GM21526 (cell line): ENCODE results near the gene AOPEP.
"Not testable (repeated sequence)": the region's sequence is repeated elsewhere in the genome, so short reads cannot be mapped to it uniquely, and the experiment has no call there.

ENCODE experiments used
- ATAC-seq: cut with Tn5 transposase; IDR thresholded peaks from one replicate; pipeline ENCODE4 v1.9.1; 2021; ENCODE audit warnings: moderate library complexity; ENCODE audit not compliant: unreplicated experiment, low FRiP score

The AOPEP gene

DNA sequence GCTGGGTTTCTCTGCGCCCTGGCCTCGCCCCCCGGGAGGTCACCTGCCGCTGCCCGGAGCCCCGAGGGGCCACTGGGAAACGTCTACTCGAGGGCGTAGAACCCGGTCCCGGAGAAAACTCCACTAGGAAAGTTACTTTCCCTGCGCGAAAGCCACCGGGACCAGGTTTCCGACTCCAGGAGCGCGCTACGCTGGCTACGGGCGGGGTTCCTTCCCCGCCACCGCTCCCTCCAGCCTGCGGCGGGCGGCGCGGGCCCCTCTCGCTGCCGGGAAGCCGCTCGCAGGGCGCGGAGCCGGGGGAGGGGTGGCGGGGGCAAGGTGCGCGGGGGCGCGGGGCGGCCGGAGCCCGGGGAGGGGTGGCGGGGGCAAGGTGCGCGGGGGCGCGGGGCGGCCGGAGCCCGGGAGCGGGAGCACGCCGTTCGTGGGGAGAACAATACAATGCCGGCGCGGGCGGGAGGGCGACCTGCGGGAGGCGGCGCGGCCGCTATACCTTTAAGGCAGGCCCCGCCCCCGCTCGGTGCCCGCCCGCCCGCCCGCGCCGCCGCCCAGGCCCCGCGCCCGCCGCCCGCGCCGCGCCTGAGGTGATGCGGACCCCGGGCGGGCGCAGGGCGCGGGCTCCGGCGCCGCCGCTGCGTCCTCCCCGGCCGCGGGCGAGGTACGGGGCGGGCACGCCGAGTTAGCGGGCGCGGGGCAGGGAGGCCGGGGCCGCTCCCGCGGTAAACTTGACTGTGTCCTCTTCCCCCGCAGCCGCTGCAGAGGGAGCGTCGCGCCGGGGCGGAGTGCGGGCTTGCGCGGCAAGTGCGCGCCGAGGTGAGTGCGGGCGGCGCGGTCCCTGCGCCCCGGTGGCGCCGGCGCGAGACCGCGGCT, 278.1 kb downstream of the AOPEP start:
- peak; percentile 60 for ATAC-seq

DNA sequence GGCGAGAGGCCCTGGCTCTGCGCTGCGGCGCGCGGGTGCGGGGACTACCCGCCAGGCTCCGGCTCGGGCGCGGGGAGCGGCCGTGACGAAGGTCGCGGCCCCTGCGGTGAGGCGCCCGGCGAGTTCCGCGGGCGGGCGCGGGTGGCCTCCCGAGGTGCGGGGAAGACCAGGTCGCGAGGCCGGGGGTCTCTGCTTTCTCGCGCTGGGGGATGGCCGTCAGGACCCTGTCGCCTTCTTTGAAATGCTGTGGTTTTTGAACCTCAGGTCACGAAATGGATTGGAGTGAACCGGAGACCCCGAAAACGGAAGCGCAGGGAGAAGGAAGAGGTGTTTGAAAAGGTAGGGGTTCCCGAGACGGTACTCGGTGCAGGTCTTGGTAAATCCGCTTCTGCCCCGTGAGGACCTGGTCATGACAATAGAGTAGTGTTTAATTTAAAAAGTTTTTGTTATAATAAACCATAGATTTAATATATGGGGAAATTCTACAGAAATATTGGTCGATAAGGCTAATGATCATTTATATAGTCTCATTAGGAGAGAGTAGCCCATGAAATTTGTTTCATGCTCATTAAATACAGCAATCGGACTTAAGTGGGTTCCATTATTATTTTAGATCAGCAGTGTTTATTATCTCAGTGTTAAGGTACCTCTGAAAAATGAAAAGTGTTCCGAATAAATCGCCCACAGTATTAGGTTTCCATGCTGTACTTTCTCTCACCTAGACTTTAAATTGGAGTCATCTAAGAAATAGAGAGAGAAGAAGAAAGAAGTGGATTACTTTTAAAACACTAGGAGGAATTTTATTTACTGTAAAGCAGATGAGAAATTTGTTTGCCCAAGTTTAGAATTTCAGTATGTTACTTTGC, 279.0 kb downstream of the AOPEP start:
- no peak for ATAC-seq

DNA sequence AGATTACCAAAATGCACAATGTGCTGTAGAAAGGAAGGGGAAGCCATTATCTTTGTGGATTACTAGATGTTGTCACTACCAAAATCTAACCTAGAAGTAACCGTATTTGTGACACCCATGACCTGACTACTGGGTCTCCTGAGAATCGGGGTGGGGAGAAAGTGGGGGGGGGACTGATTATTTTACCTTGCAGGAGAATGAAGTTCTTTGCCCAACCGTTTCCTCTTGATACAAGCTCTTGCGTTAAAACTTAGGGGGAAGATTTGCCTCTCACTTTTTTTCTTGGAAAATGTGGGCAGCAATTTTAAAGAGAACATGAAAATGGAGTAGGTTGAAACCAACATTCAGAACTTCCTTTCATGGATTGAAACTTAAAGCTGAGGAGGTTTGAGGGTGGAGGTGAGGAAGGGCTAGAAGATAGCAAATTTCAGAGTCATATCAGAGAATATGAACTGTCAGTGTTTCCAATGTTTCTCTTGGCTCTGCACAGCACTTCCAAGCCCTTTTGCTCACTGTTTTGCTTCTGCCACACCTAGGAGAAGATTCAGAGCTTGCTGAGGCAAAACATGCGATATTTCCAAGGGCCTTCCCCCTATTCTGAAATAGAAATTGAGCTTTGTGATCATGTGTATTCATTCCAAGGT, 280.8 kb downstream of the AOPEP start:
- no peak for ATAC-seq

DNA sequence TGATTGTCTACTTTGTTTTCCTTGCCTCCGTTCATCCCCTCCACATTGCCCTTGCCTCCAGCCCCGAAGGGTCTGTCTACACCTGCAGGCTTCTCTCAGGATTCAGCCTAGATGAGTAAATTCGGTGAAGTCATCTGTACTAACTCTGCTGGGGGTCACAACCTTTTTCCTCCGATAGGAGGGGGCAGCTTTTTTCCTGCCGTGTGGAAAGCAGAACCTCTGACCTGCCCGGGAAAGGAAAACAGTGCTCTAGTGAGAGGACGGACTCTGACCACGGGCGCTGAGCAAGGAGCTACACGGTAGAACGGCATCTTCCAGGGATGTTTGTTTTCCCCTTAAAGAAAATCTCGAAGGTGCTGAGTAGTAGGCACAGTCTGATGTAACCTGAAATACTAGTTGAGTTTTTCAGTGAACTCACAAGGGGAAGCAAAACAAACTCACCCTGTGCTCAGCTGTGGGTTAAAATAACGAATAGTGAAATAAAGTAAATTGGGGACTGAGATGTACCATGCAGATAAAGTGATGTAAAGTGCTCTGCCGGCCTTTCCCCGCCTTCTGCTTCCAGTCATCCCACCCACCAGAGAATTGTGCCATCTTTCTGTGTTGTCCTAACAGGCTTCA, 281.8 kb downstream of the AOPEP start:
- no peak for ATAC-seq

DNA sequence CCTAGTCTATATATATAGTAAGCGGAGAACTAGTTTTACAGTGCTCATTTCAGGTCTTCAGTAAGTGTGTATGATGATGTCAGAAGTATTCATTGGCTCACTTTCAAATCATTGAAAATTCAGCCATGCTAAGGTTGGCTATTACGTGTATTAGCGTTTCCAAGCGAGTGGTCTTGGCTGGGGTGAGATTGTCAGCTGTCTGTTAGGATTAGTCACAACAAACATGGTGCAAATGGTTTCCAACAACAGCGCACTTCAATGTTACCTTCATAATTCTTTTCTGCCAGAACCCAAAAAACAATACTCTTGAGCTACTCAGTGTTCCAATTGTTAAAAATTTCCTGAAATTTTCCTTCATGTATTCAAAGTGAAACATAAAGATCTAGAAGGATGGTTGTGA, 283.0 kb downstream of the AOPEP start:
- ATAC-seq, result no peak

DNA sequence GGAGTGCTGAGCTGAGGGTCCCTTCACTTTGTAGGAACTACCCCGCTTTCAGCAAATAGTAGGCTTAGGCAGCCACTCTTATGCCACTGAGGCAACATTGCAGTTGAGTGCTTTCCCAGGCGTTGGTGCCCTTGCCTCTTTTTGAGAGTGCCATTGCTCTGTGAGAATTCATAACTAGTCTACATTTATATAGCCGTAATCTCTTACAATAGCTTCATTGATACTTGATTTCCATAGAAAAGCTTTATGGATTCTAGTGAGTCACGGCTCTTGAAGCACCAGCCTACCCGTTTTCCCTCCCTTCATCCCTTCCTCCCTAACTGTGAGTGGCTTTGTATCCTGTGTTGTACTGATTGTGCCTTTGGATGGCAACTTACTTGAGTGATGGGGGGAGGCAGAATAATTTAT, 283.9 kb downstream of the AOPEP start:
- ATAC-seq, result no peak

DNA sequence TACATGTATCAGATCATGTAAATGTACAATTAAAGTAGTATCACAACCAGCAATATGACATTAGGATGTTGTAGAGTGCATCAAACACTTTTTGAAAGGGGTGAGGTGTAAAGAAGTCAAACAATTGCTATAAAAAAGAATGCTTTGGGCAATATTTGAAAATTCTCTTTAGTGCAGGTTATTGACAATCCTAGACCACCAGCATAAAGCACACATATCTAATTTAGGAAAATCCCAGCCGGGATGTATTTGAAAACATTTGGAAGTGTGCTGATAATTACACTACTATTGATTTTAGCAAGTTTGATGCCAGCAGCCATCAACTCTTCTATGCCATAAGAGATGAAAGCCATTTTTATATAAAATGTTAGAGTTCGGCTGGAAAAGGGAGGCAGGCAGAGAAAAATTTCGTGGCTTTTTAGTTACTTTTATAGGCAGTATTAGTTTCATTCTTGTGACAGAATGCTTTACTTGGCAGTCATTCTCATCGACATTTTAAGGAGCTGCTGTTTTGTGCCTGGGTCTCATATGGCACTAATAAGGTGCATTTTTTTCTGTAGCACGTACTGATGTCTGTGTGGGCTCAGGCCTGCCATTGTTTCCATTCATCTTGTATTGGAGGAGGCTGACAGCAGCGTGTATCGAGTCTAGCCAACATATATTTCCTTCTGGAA, 285.7 kb downstream of the AOPEP start:
- ATAC-seq, result no peak

DNA sequence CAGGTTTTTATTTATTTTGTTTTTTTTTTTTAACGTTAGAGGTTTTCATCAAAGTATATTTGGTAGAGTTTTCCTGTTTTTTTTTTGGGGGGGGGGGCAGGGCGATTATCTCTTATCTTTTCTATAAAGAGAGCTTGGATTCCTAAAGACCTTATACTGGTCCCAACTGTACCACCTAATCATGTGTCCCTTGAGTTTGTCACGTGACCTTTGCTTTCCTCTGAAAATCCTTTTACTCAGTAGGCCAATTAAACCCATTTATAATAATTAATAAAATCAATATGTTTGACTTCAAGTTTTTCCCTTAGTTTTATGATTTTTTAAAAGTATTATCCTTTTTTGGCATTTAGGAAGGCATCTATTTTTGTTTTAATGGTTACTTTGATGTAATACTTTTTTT, 286.4 kb downstream of the AOPEP start:
- ATAC-seq, result no peak

DNA sequence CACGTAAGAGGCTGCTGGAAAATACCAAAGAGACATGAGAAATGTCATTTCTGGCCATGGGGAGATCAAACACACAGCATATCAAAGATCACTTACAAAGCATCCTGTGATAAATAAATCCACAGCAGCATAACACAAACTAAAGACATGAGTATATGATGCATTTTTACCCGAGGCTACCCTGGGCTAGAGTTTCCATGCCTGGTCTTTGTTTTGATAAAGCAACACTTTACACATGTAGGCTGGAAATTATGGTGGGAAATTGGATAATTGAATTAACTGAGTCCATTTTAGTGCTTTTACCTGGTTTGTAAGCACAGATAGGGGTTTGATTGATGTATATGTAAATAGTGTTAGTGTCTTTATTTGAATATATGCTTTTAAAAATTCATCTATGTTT, 288.4 kb downstream of the AOPEP start:
- ATAC-seq, result no peak

DNA sequence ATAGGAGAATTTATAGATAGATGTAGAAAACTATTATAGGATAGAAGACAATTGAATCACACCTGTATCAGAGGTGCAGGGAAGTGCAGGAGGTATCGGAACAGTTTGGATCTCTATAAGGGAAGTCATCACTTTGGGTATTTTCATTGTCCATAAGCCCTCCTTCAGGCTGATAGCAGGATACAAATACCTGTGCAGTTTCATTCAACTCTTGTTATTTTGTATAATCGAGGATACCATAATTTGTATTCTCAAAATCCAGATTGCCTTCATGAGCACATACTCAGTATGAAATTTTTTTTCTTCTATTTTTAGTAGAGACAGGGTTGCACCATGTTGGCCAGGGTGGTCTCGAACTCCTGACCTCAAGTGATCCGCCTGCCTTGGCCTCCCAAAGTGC, 289.1 kb downstream of the AOPEP start:
- ATAC-seq, result no peak

DNA sequence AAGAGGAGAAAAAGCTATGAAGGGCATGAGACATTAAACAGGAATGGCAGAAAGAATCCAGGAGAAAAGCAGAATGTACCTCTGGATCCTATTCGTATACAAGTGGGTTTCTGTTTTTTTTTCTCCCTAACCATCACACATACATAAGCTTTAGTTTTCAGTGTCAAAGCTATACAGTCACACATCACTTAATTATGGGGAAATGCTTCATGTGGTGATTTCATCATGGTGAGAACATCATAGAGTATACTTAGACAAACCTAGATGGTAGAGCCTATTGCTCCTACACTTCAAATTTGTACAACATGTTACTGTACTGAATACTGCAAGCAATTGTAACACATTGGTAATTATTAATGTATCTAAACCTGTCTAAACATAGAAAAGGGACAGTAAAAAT, 290.6 kb downstream of the AOPEP start:
- no peak for ATAC-seq

DNA sequence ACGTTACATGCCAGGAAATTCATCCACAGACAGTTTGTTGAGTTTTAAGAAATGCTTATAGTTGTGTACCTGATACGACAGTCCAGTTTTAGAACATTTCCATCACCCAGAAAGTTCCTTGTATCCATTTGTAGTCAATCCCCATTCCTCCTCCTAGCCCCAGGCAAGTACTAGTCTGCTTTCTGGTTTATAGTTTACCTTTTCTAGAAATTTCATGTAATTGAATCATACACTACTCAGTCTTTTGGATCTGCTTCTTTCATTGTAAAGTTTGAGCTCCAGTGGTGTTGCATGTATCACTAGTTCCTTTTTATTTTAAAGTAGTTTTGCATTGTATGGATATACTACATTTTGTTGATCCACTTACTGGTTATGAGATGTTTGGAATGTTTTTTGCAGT, 291.2 kb downstream of the AOPEP start:
- ATAC-seq, result no peak

DNA sequence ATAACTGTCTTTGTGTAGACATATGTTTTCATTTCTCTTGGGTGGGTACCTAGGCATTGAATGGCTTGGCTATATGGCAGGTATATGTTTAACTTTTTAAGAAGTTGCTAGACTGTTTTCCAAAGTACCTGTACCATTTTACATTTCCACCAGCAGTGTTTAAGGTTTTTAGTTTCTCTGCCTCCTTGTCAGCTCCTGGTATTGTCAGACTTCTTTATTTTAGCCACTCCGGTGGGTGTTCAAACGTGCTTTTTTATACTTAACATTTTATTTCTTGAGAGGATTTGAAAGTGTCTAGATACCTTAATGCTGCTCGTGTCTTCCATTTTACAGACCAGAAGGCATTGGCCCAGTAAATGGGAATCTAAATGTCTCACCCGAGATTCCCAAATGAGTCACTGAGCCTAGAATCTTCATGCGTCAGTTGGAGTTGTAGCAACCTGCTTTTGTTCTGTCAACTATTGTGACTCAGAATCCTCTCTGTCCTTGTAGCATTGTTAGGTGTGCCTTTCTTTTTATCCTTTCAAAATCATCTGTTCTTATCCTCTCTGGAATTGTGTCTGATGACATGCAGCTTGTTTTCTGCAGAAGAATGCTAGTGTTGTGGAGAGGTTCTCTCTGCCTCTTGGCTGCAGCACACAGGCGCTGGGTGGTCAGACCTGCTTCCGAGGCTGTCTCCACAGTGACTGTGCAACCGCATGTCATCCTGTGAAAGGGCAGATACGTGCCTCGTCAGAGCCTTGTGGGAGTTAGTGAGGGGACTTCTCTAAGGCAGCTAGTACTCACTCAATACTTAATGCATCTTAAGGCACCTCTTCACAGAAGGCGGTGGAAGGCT, 291.8 kb downstream of the AOPEP start:
- ATAC-seq, result no peak

DNA sequence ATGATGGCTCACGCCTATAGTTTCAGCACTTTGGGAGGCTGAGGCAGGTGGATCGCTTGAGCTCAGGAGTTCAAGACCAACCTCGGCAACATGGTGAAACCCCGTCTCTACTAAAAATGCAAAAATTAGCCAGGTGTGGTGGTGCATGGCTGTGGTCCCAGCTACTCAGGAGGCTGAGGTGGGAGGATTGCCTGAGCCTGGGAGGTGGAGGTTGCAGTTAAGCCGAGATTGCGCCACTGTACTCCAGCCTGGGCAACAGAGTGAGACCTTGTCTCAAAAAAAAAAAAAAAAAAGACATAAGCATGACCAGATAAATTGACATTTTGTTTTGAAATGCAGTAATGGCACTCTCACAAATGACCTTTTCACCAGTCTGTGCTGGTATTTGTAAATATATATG, 294.1 kb downstream of the AOPEP start:
- ATAC-seq, result not testable (repeated sequence)

DNA sequence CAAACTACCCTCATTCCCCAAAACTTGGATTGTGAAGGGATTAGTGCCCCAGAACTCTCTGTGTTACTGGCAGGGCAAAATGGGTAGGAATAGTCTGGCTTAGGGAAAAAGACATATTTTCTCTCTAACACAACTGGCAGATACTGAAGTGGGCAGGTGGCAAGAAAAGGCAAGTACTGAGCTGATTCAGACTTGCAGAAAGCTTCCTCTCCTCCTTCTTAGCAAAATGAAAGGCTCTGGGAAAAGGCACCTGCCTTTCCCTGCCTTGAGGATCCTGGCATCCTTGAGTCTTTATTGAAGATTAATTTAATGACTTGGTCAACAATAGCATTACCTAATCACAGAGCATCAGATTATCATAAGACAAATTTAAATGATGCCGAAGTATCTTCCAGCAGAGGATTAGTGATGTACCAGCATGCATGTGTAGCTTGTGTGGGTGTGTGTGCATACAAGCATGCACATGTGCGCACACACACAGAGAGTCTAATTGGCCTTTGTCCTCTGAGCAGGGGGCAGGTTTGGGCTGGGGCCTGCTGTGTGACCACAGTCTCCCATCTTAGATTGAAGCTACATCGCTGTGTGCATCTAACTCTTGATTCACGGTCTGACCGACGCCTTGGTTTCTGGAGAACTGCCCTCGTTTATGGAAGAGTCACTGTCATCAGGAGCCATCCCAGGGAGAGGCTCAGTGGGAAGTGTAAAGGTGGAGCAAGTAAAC, 294.8 kb downstream of the AOPEP start:
- ATAC-seq, result no peak

DNA sequence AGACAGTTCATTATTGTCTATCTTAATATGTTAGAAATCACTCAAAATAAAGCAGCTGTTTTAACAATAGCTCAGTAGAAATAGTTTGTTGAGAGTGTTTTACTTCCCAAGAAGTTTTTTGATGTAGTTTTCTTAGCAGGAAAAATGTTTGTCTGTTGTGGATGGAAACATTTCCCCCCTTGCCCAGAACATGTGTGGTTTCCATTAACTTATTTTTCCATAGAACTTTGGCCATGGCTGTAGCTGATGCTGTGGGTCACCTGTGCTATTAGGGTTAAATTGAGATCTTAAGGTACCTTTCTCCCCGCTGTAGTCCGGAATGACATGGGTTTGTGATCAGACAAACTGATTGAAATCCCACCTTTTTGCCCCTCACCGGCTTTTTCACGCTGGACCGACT, 296.2 kb downstream of the AOPEP start:
- no peak for ATAC-seq

DNA sequence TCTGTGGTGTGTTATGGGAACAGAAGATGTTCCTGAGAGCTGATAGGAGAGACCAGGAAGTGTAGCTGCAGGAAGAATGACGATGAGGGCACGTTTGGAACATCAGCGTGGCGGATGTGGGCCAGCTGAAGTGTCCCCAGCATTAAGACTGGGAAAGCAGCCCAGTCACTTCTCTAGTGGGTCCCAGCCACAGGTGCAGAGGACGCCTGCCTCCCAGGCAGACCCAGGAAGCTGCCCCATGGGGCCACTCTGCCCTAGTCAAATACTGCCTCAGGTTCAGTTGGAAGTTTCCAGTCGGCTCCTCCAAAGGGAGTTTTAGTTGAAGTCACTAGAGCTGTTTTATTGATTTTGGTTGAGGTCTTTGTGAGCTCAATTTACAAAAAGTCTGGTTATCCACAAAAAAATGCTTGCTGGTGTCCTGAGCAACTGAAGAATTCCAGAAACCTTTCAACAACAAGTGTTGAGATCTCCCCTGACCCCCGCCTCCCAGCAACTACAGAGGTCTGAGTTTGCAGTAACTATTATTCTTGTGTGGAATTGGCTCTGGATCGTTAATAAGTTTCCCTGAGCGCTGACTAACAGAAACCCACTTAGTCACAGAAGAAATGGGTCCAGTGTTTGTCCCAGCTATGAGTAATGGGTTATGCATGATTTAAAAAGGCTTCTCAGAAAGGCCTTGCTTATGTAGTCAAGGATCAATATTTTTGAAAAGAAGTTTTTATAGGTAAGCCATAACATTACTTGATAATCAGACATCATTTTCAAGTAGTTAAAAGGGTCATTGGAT, 296.9 kb downstream of the AOPEP start:
- ATAC-seq, result no peak

DNA sequence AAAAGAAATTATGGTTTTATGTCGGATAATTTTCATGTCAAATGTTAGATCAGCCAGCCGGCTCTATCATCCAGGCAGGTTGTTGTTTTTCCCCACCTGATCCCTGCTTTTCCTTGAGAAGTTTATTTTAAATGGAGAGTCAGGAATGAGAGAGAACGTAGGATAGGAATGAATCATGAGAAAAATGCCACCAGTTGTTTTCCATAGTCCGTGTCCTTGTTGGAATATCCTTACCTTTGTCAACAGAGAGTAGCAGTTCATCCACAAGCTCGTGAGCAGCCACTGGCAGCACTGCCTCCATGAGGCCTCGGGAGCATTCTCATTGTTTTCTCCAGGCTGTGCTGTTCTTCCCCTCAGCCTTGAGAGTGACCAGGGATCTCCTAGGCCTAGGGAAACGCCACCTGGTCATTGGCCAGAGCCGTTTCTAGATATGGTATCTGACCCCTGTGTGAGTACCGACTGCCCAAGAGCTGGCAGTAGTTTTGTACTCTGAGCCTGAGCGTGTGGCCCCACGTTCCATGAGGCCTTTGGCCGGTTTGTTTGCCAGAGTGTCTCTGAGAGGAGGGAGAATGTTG, 297.7 kb downstream of the AOPEP start:
- ATAC-seq, result no peak
